DOHH2 (cell line): ENCODE results near the gene AGTPBP1.

Experiments used
- CTCF ChIP-seq: fragments of 200-600 bp; sonication (generic); IDR thresholded peaks from one replicate; pipeline ENCODE4 v1.5.1; 2014; ENCODE audit warnings: antibody characterized with exemption, mild to moderate bottlenecking, low read depth, low read length; ENCODE audit not compliant: poor library complexity, severe bottlenecking
- EZH2phosphoT487 ChIP-seq: fragments of 200-600 bp; sonication (generic); IDR thresholded peaks from 2 replicates; pipeline ENCODE4 v1.6.1; 2017; ENCODE audit warnings: borderline replicate concordance, mild to moderate bottlenecking, antibody characterized with exemption, low read length, moderate library complexity, mixed read lengths

GRCh38 chr9:85553475-85553874 is 188.3 kb downstream of the AGTPBP1 start:
- no peak for TF ChIP-seq CTCF
- no peak for TF ChIP-seq EZH2phosphoT487
